ENCODE measurements around the gene ZNF219.

The ZNF219 gene

GRCh38 chr14:21087294-21088091, 11.0 kb downstream of the ZNF219 start:
- DNase-seq (ENCODE audit: low read depth in 1 of 2, low spot score in 1 of 2), result peak in 1 of 2 donors; percentile 61

DNA sequence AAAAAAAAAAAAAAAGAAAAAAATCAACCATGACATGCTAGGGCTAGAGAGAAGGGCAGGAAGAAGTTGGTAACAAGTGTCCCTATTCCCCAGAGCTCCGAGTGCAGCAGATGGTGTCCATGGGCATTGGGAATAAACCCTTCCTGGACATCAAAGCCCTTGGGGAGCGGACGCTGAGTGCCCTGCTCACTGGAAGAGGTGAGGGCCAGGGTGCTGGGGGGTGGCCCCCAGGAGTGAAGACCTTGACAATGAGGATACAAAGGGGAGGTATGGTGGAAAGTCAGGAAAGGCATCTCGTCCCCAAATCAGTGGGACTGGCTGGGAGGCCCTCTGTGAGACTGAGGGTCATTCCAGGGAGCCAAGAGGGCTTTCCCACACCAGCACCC, 11.6 kb downstream of the ZNF219 start:
- DNase-seq (ENCODE audit: low read depth in 1 of 2, low spot score in 1 of 2), result no peak

GRCh38 chr14:21084998-21085853, 13.2 kb downstream of the ZNF219 start:
- no peak for DNase-seq (ENCODE audit: low read depth in 1 of 2, low spot score in 1 of 2)

DNA sequence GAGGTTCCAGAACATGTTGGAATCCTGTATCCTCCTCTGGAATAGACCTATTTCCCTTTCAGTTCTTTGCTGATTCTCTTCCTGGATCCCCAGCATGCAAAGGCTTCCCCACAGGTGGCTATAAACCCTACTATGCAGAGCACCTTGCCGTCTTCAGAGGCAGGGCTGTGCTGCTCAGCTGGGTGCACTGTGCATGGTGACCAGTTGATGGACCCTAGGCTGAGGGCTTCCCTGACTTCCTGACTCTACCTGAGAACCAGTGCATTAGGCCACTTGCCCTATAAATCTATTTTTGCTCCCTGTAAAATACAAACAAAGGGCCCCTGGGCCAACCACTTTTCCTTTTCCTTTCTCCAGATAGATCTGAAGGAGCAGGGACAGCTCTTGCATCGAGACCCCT, 14.1 kb downstream of the ZNF219 start:
- DNase-seq (ENCODE audit: low read depth in 1 of 2, low spot score in 1 of 2), result no peak

- DNase-seq (ENCODE audit: low read depth in 1 of 2, low spot score in 1 of 2), result no peak
These were observed 14.7 kb downstream of the ZNF219 start for GRCh38 chr14:21083565-21084325.

GRCh38 chr14:21081521-21082142, 16.8 kb downstream of the ZNF219 start:
- DNase-seq (ENCODE audit: low read depth in 1 of 2, low spot score in 1 of 2), result no peak

DNA sequence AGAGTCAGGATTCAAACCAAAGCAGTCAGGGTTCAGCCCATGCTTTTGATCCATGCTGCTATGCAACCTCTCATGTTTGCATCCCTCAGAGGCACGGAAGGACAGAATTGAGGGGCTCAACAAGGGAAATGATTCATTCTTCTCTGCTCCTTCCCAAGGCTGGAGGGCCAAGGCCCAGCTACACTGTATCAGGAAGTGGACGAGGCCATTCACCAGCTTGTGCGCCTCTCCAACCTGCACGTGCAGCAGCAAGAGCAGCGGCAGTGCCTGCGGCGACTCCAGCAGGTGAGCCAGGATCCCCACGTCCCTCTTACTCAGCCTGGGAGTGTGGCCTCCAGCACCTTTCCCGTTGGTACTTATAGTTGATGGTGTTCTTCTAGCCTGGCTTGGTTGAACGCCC, 19.7 kb downstream of the ZNF219 start:
- no peak for DNase-seq (ENCODE audit: low read depth in 1 of 2, low spot score in 1 of 2)

- DNase-seq (ENCODE audit: low read depth in 1 of 2, low spot score in 1 of 2), result no peak
These were observed 20.2 kb downstream of the ZNF219 start for GRCh38 chr14:21078287-21078686.

DNA sequence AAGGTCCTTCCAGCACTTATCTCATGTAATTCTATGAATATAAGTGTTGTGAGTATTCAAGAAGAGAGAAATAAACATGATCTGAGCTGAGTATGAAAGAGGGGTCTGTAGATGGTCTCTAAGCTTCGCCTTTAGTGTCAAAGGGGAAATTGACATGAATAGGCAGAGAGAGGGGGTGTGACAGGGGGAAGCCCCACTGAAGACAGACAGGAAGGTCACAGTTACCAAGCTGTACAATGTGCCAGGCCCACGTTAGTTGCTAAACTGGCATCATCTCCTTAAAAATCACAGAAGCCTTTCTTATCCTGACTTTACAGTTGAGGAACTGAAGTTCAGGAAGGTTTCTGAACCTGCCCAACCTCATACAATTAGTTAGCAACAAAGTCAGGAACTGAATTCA, 20.8 kb downstream of the ZNF219 start:
- DNase-seq (ENCODE audit: low read depth in 1 of 2, low spot score in 1 of 2), result no peak

DNA sequence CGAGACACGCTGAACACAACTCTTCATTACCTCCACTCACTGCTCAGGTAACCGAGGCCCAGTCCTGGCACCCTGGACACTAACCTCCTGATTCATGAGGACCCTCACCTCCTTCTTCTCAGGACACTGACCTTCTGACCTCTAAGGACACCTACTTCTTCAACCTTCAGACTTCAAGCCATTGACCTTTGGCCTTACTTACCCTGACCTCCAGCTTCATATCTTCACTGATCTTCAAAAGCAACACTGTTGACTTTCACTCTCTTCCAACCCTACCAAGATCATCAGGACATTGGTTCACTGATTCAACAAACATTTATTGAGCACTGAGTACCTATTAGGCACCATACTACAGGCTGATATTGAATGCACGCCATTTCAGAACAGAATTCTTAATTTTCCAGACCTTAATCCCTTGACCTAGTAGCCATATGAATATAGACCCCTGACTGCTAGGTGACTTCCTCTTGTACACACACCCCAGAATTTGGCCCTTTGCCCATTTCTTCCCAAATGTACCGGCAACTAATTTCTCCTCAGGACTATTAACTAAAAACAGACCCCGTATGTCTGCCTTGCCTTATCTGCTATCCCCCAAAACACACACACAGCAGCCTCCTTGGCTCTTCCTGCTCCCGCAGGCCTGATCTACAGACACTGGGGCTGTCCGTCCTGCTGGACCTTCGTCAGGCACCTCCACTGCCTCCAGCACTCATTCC, 22.6 kb downstream of the ZNF219 start:
- DNase-seq (ENCODE audit: low read depth in 1 of 2, low spot score in 1 of 2), result no peak

DNA sequence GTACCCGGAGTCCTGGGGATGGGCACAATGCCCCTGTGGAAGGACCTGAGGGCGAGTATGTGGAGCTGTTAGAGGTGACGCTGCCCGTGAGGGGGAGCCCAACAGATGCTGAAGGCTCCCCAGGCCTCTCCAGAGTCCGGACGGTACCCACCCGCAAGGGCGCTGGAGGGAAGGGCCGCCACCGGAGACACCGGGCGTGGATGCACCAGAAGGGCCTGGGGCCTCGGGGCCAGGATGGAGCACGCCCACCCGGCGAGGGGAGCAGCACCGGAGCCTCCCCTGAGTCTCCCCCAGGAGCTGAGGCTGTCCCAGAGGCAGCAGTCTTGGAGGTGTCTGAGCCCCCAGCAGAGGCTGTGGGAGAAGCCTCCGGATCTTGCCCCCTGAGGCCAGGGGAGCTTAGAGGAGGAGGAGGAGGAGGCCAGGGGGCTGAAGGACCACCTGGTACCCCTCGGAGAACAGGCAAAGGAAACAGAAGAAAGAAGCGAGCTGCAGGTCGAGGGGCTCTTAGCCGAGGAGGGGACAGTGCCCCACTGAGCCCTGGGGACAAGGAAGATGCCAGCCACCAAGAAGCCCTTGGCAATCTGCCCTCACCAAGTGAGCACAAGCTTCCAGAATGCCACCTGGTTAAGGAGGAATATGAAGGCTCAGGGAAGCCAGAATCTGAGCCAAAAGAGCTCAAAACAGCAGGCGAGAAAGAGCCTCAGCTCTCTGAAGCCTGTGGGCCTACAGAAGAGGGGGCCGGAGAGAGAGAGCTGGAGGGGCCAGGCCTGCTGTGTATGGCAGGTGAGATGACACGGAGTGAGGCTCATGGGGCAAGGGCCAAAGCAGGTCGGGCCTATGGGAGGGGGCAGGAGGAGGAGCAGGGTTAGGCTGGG, 23.8 kb downstream of the ZNF219 start:
- DNase-seq (ENCODE audit: low read depth in 1 of 2, low spot score in 1 of 2), result no peak

GRCh38 chr14:21073921-21074320, 24.5 kb downstream of the ZNF219 start:
- DNase-seq (ENCODE audit: low read depth in 1 of 2, low spot score in 1 of 2), result no peak

- DNase-seq (ENCODE audit: low read depth in 1 of 2, low spot score in 1 of 2), result no peak
These were observed 25.6 kb downstream of the ZNF219 start for GRCh38 chr14:21072781-21073339.

GRCh38 chr14:21072031-21072473, 26.4 kb downstream of the ZNF219 start:
- no peak for DNase-seq (ENCODE audit: low read depth in 1 of 2, low spot score in 1 of 2)

GRCh38 chr14:21071225-21072030, 27.0 kb downstream of the ZNF219 start:
- DNase-seq (ENCODE audit: low read depth in 1 of 2, low spot score in 1 of 2), result peak; percentile 7 to 11

GRCh38 chr14:21070610-21071224, 27.7 kb downstream of the ZNF219 start:
- DNase-seq (ENCODE audit: low read depth in 1 of 2, low spot score in 1 of 2), result no peak

GRCh38 chr14:21070083-21070609, 28.3 kb downstream of the ZNF219 start, which contains the start of gene ARHGEF40:
ARHGEF40 (plus strand) TSS chr14:21070304; CDS start chr14:21070397, 93 bp downstream.
- DNase-seq (ENCODE audit: low read depth in 1 of 2, low spot score in 1 of 2), result no peak

All from activated CD4-positive, alpha-beta T cell treated with anti-CD3 and anti-CD28 coated beads, Interleukin-2, amount 50 U/mL, for 24 hours (primary cell).